Gastroesophageal sphincter (tissue), 3 donors: ENCODE measurements around the gene FAM193A.

Source experiments
- POLR2AphosphoS5 ChIP-seq: sonication (generic); formaldehyde crosslinking; IDR thresholded peaks from one replicate; pipeline ENCODE4 v1.6.1; 2017; ENCODE audit warnings: antibody characterized with exemption
- TF ChIP-seq, protein P1 (sequence below), 4 experiments: fragments of 200-600 bp in 2 of 4; fragments of 450-650 bp in 2 of 4; sonication (generic) in 1 of 4; IDR thresholded peaks; one replicate each; pipeline ENCODE4 v1.5.1; 2017 to 2019; ENCODE audit warnings: antibody characterized with exemption in 4 of 4, mild to moderate bottlenecking in 2 of 4, moderate library complexity in 2 of 4

- TF ChIP-seq POLR2AphosphoS5, result no peak
- TF ChIP-seq, protein P1, sequence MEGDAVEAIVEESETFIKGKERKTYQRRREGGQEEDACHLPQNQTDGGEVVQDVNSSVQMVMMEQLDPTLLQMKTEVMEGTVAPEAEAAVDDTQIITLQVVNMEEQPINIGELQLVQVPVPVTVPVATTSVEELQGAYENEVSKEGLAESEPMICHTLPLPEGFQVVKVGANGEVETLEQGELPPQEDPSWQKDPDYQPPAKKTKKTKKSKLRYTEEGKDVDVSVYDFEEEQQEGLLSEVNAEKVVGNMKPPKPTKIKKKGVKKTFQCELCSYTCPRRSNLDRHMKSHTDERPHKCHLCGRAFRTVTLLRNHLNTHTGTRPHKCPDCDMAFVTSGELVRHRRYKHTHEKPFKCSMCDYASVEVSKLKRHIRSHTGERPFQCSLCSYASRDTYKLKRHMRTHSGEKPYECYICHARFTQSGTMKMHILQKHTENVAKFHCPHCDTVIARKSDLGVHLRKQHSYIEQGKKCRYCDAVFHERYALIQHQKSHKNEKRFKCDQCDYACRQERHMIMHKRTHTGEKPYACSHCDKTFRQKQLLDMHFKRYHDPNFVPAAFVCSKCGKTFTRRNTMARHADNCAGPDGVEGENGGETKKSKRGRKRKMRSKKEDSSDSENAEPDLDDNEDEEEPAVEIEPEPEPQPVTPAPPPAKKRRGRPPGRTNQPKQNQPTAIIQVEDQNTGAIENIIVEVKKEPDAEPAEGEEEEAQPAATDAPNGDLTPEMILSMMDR (IDR thresholded peaks at IDR 0.05), result no peak
Measured at GRCh38 chr4:2745516-2745915, 209.1 kb downstream of the FAM193A start.
